ENCODE measurements around the gene RPL31.
A peak's percentile ranks its signal among the peaks of the same experiment; 100 is the strongest.

The RPL31 gene

DNA sequence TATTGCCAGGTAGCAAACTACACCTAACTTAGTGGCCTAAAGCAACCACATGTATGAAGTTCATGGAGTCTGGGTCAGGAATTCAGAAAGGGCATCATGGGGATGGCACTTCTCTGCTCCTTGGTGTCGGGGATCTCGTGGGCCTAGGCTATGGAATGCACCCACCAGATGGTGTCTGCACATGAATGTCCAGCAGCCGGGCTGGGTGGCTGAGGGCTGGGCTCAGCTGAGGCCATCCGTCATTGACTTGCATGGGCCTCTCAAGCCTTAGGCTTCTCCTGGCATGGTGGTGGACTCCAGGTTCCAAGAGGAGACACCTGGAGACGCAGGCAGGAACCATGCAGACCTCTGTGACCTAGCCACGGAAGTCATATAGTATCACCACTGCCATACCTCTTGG lies 26.0 kb upstream of the RPL31 start:
- DNase-seq, result no peak

- no peak for DNase-seq
Measured at GRCh38 chr2:100976645-100977391, 25.3 kb upstream of the RPL31 start.

DNA sequence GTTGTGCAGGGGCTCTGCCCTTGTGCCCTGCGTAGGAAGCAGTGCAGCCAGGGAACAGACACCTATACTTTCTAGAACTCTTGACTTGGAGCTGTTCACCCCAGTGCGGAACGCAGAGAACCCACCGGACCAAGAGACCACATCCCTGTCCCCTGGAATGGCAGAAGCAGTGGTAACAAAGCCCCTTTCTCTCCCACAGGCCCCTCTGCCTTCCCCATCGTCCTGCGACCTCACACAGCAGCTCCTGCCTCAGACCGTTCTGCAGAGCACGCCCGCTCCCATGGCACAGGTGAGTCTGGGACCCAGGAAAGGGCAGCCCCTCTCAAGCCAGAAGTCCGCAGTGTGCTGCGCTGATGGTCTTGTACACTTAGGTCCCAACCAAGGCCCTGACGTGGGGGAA lies 24.6 kb upstream of the RPL31 start:
- no peak for DNase-seq

- no peak for DNase-seq
Measured at GRCh38 chr2:100978582-100979191, 23.4 kb upstream of the RPL31 start.

- DNase-seq, result no peak
Measured at GRCh38 chr2:100980046-100980445, 22.0 kb upstream of the RPL31 start.

DNA sequence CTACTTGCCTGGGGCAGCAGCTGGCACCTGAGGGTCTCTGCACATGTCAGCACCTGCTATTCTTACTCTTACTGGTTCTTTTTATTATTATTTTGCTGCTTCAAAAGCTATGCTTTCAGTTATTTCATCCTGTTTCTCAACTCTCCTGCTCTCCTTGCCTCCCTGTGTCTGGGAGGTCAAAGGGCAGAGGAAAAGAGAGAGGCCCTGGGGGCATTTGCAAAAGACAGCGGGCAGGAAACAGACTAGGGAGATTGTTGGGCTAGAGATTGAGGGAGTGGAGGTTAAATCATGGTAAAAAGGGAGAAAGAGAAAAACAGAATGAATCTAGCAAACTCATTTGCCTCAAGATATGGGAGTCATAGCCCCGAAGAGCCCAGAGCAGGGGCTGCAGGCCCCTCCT lies 21.1 kb upstream of the RPL31 start:
- no peak for DNase-seq

- DNase-seq, result no peak
Measured at GRCh38 chr2:100982431-100982861, 19.6 kb upstream of the RPL31 start.

GRCh38 chr2:100983201-100983600 lies 18.9 kb upstream of the RPL31 start:
- DNase-seq, result no peak

DNA sequence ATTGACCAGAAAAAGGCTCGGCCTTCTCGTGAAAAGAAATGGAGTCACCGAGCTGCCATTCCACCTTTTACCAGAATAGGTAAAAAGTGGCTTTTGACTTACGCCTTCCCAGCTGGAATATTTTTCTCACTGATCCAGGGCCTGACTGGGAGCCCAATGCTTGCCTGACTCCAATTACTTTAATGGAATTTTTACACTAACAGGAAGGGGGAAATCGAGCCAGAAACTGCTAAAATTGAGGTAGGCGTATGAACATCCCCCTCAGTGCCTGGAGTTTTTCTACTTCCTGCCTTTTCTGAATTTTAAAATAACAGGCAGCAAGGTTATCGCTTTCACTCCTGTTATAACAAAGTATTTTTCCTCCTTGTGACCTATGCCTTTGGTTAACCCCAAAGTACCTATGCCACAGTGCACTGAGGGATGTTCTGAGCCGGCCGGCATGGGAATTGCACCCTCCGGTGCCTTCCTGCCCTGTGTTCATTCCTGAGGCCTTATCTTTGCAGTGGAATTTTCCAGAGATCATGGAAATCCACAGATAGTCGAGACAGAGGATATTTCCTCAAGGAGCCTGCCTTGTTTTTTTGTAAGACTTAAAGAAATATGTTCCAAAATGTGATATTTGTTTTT lies 18.3 kb upstream of the RPL31 start:
- no peak for DNase-seq

GRCh38 chr2:100984892-100985307 lies 17.2 kb upstream of the RPL31 start:
- DNase-seq, result peak; percentile 77

GRCh38 chr2:100986157-100986556 lies 15.9 kb upstream of the RPL31 start:
- no peak for DNase-seq

DNA sequence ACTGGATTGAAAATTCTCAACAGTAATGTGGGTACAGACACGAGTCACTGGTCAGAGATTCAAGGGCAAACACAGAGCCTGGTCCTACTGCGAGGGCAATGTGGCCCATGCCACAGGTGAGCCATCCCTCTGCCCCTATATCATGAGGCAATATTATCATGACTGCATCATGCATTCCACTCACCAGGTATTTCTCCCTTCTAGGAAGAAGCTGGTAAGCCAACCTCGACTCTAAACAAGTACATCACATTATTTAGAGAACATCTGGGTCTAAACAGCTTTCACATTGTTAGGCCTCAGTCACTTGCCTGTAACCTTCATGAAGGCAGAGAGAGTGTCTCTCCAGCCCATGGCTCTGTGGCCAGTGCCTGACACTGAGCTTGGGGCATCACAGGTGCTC lies 14.6 kb upstream of the RPL31 start:
- no peak for DNase-seq

- DNase-seq, result no peak
Measured at GRCh38 chr2:100987974-100988373, 14.1 kb upstream of the RPL31 start.

- no peak for DNase-seq
Measured at GRCh38 chr2:100988630-100989417, 13.3 kb upstream of the RPL31 start.

- DNase-seq, result no peak
Measured at GRCh38 chr2:100989666-100990065, 12.4 kb upstream of the RPL31 start.

- DNase-seq, result no peak
Measured at GRCh38 chr2:100990166-100990565, 11.9 kb upstream of the RPL31 start.

- no peak for DNase-seq
Measured at GRCh38 chr2:100990650-100991403, 11.3 kb upstream of the RPL31 start.

DNA sequence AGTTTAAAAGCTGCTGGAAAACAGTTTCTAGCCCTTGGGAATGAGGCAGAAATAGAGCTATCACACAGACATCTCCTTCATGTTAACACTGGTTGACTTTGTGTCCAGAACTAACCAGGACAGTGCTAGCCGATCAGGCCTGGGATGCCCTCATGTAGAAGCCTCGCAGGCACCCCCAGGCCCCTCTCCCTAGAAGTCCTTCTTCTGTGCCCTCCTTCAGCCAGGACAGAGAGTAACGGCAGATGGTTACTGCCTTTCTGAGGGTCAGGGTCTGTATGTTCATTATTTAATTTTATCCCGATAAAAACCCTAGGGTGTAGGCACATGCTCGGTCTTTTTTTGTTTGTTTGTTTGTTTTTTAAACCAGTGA lies 10.7 kb upstream of the RPL31 start:
- DNase-seq, result no peak

GRCh38 chr2:100992262-100992661 lies 9.8 kb upstream of the RPL31 start:
- no peak for DNase-seq

GRCh38 chr2:100993294-100993693 lies 8.8 kb upstream of the RPL31 start:
- DNase-seq, result no peak

GRCh38 chr2:100995309-100996075 lies 6.6 kb upstream of the RPL31 start:
- no peak for DNase-seq

Data from stimulated activated CD4-positive, alpha-beta T cell treated with anti-CD3 and anti-CD28 coated beads, Interleukin-4, amount 100 ng/mL, for 24 hours (primary cell).